Astrocyte of the spinal cord (primary cell): ENCODE results near the gene AHDC1.

ENCODE experiments used
- DNase-seq: peaks from one replicate; pipeline ENCODE4 v3.0.0; 2011; ENCODE audit warnings: low read depth, low spot score
- H3K4me3 ChIP-seq: 2 replicates; pipeline ENCODE4 v1.5.1; 2011; ENCODE audit warnings: low read depth, mild to moderate bottlenecking, low read length, moderate library complexity
- in situ Hi-C: cut with HindIII; loops from 2 replicates; pipeline ENCODE4 v1.10.0; 2017; ENCODE audit warnings: low sequenced_read_pairs
- TF ChIP-seq, protein P1 (sequence below): IDR thresholded peaks from 2 replicates; pipeline ENCODE4 v1.5.1; 2012; ENCODE audit warnings: low read depth, mild to moderate bottlenecking, low read length, inconsistent platforms

Gene AHDC1, protein sequence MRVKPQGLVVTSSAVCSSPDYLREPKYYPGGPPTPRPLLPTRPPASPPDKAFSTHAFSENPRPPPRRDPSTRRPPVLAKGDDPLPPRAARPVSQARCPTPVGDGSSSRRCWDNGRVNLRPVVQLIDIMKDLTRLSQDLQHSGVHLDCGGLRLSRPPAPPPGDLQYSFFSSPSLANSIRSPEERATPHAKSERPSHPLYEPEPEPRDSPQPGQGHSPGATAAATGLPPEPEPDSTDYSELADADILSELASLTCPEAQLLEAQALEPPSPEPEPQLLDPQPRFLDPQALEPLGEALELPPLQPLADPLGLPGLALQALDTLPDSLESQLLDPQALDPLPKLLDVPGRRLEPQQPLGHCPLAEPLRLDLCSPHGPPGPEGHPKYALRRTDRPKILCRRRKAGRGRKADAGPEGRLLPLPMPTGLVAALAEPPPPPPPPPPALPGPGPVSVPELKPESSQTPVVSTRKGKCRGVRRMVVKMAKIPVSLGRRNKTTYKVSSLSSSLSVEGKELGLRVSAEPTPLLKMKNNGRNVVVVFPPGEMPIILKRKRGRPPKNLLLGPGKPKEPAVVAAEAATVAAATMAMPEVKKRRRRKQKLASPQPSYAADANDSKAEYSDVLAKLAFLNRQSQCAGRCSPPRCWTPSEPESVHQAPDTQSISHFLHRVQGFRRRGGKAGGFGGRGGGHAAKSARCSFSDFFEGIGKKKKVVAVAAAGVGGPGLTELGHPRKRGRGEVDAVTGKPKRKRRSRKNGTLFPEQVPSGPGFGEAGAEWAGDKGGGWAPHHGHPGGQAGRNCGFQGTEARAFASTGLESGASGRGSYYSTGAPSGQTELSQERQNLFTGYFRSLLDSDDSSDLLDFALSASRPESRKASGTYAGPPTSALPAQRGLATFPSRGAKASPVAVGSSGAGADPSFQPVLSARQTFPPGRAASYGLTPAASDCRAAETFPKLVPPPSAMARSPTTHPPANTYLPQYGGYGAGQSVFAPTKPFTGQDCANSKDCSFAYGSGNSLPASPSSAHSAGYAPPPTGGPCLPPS (N-terminal part only)

DNA sequence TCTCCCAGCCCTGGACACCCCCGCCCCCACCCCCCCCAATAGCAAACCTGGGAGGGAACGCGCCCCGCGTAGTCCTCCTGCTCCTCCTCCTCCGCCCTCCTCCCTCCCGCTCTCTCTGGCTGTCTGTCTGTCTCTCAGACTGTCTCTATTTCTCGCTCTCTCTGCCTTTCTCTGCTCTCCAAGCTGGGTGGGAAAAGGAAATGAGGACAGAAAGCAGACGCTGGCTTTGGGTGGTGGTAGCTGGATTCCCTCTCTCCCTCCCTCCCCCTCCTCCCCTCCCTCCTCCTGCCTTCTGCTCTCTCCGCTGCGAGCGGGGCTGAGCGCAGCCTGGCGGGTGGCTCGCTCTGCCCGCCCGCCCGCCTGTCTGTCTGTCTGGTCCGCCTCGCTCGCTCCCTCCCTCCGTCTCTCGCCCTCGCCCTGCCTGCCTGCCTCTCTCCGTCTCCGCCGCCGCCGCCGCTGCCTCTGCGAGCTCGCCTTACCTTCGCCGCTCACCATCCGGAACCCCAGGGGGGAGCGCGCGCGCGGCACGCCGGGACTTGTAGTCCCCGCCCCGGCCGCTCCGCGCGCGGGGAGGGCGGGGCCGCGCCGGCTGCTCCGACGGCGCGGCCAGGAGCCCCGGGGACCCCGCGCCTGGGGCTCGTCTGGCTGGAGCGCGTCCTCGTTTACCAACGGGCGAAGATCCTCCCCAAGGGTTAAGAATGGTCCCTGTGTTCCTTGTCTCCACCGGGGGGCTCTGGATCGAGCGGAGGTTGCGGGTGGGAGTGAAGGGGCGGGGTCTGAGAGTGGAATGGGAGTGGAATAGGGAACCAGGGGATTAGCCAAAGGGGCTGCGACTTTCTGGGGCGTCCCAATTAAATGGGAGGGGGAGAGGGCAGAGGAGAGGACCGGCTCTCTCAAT, at the start of gene AHDC1:
TSS of gene AHDC1 (minus strand) at position 464 of the 898 bp plus-strand sequence. CDS start 52,029 bp downstream, outside the sequence.
- in situ Hi-C loops, result no loop called here
- H3K4me3 ChIP-seq, result peak within 1 kb of the TSS; percentile 78
- DNase-seq, result peak; percentile 95
- TF ChIP-seq, protein P1, sequence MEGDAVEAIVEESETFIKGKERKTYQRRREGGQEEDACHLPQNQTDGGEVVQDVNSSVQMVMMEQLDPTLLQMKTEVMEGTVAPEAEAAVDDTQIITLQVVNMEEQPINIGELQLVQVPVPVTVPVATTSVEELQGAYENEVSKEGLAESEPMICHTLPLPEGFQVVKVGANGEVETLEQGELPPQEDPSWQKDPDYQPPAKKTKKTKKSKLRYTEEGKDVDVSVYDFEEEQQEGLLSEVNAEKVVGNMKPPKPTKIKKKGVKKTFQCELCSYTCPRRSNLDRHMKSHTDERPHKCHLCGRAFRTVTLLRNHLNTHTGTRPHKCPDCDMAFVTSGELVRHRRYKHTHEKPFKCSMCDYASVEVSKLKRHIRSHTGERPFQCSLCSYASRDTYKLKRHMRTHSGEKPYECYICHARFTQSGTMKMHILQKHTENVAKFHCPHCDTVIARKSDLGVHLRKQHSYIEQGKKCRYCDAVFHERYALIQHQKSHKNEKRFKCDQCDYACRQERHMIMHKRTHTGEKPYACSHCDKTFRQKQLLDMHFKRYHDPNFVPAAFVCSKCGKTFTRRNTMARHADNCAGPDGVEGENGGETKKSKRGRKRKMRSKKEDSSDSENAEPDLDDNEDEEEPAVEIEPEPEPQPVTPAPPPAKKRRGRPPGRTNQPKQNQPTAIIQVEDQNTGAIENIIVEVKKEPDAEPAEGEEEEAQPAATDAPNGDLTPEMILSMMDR, result peak; percentile 5

DNA sequence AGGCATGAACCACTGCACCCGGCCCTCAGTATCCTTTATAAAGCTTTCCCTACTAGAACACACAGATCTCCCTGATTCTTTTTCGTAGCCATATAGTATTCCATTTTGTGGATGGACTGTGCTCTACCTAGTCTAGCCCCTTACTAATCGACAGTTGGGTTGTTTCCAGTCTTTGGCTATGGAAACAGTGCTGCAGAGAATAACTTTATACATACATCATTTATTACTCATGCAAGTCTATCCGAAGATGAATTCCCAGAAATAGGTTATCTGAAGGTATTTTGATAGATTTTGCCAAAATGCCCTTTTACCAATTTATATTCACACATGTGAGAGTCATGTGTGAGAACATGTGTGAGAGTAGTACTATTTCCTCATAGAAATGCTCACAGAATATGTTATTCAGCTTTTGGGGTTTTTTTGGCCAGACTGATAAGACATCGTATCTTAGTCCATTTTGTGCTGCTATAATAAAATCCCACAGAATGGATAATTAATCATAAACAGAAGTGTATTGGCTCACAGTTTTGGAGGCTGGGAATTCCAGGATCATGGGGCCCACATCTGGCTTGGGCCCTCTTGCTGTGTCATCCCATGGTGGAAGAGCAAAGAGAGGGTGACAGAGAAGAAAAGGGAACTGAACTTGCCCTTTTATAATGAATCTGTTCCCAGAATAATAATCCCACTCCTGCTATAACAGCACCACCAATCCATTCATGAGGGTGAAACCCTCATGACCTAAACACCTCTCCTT, 48.3 kb upstream of the AHDC1 start:
- H3K4me3 ChIP-seq, result no peak overlapping the region
- TF ChIP-seq, protein P1, result no peak
- DNase-seq, result no peak
- in situ Hi-C loops, result no loop called here

DNA sequence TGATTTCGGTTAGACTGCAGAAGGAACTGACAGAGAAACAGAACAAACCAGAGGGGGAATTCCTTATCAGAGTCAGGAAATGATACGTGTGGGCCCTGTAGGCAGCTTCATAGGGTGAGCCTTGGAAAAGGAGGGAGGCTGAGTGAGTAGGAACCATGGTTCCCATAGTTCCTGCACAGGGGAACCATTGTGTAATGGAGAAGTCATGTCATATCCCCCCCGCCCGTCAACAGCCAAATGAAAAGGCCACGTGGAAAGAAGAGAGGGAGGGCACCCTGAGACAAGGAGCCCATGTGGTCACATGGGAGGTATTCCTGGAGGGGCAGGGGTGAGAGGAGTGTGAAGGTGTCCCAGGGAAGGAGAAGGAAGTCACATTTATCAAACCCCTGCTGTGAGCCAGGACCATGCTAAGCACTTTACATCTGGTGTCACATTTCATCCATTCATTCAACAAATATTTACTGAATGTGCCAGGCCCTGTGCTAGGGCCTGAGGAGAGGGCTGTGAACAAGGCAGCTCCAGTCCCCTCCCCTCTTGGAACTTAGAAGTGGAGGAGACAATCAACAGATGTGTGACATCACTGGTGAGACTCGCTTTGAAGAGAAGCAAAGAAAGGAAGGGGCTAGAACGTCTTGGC, 46.7 kb upstream of the AHDC1 start:
- TF ChIP-seq, protein P1, result no peak
- H3K4me3 ChIP-seq, result no peak overlapping the region
- in situ Hi-C loops, result no loop called here
- DNase-seq, result peak; percentile 68

DNA sequence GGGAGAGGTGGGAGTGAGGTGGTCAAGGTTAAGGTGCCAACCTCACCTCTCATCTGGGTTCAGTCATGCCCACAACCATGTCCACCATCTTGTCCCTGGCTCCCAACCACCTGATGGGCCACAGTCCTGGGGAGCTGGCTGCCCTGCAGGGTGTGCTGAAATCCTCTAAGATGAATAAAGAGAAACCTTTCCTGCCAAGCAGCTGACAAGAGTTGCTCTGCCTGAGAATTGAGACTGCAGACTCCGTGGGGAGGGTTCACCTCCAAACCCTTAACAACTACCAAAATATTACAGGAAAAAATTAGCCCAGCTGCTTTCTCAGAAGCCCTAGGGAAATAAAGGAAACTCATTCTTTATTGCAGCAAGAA, 46.2 kb upstream of the AHDC1 start:
- TF ChIP-seq, protein P1, result no peak
- no peak overlapping the region for H3K4me3 ChIP-seq
- no peak for DNase-seq
- in situ Hi-C loops, result no loop called here

DNA sequence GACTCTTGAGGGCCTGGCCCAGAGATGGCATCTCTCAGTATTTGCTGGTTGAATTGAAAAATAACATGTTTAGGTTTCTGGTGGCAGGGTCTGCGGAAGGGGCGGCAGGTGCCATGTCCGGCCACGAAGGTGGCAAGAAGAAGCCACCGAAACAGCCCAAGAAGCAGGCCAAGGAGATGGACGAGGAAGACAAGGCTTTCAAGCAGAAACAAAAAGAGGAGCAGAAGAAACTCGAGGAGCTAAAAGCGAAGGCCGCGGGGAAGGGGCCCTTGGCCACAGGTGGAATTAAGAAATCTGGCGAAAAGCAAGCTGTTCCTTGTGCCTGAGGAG, 45.3 kb upstream of the AHDC1 start:
- in situ Hi-C loops, result no loop called here
- no peak for DNase-seq
- TF ChIP-seq, protein P1, result no peak
- no peak overlapping the region for H3K4me3 ChIP-seq
